MM.1S (cell line): ENCODE measurements around the gene DEPDC1B.

Experiments
- EZH2 ChIP-seq: fragments of 300-600 bp; sonication (generic); optimal IDR thresholded peaks from 2 replicates; pipeline ENCODE3; 2017; ENCODE audit warnings: low read depth, mild to moderate bottlenecking, antibody characterized with exemption, low read length, mixed read lengths
- EZH2phosphoT487 ChIP-seq: fragments of 300-600 bp; sonication (generic); IDR thresholded peaks from 2 replicates; pipeline ENCODE4 v1.6.1; 2018; ENCODE audit warnings: antibody characterized with exemption, low read length
- TF ChIP-seq, protein P1 (sequence below): fragments of 300-600 bp; sonication (generic); IDR thresholded peaks from 2 replicates; pipeline ENCODE4 v1.5.1; 2016; ENCODE audit warnings: antibody characterized with exemption, low read length, mixed read lengths

DNA sequence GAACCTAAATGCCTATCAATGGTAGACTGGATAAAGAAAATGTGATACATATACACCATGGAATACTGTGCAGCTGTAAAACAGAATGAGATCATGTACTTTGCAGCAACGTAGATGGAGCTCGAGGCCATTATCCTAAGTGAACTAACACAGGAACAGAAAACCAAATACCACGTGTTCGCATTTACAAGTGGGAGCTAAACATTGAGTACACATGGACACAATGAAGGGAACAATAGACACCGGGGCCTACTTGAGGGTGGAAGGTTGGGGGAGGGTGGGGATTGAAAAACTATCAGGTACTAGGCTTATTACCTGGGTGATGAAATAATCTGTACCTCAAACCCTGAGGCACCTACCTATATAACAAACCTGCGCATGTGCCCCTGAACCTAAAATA, 22.4 kb upstream of the DEPDC1B start:
- TF ChIP-seq EZH2phosphoT487 (no peak), EZH2 (no peak)
- TF ChIP-seq, protein P1, sequence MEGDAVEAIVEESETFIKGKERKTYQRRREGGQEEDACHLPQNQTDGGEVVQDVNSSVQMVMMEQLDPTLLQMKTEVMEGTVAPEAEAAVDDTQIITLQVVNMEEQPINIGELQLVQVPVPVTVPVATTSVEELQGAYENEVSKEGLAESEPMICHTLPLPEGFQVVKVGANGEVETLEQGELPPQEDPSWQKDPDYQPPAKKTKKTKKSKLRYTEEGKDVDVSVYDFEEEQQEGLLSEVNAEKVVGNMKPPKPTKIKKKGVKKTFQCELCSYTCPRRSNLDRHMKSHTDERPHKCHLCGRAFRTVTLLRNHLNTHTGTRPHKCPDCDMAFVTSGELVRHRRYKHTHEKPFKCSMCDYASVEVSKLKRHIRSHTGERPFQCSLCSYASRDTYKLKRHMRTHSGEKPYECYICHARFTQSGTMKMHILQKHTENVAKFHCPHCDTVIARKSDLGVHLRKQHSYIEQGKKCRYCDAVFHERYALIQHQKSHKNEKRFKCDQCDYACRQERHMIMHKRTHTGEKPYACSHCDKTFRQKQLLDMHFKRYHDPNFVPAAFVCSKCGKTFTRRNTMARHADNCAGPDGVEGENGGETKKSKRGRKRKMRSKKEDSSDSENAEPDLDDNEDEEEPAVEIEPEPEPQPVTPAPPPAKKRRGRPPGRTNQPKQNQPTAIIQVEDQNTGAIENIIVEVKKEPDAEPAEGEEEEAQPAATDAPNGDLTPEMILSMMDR: no peak
